NCI-H2081 treated with DMSO at 0.1 percent for 48 hours (cell line): ENCODE results near the gene SLC22A7.
"Not testable (repeated sequence)": the region's sequence is repeated elsewhere in the genome, so short reads cannot be mapped to it uniquely, and the experiment has no call there.

Experiments used
- DNase-seq: peaks from one replicate; lab custom pipeline; 2025; lab: John Stamatoyannopoulos, UW

Gene SLC22A7

DNA sequence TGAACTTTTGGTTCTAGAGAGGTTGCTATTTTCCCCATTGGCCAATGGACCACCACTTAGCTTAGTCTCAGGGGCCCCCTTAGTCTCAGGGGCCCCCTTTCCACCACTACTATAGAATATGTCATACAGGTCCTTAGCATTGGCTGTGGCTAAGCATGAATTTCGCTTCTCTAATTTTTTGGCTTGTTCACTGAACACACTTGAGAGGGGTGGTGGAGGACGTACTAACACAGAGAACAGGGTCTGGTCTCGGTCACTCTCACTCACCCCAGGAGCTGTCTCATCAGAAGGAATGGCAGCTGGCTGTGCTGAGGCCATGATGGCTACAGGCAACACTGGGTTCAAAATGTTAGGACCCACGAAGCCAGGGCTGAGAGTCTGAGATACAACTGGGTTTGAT lies 41.1 kb downstream of the SLC22A7 start:
- no peak for DNase-seq

- DNase-seq: not testable (repeated sequence)
These were observed 48.2 kb downstream of the SLC22A7 start for GRCh38 chr6:43346243-43346642.

DNA sequence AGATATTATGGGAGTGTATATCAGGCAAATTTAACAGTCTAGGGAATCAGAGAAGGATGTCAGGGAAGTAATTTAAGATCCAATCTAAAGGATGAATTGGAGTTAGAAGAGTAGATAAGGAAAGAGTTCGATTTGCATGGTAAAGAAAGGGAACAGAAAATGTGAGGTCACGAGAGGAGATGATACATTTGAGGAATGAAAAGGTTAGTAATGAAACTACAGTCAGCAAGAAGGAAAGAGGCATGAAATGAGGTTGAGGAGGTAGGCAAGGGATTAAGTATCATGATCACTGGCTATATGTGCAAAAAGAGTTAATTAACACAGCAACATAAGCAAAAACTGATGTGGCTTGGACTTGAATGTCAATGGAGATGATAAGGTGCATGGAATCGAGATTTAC lies 49.0 kb downstream of the SLC22A7 start:
- no peak for DNase-seq

DNA sequence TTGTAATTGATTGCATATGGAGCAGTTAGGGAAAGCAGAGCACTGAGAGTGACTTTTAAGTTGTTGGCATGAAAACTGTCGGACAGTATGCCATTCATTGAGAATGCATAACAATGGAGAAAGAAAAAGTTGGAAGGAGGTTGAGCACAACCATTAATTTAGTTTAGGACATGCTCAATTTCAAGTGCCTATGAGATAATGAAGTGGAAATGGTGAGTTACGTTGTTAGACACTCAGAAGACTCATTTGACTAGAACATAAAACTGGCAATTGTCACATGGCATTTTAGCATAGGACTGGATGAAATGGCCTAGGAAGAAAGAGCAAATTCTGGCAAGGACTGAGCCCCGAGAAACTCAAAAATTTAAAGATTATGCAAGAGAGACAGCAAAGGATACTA lies 49.4 kb downstream of the SLC22A7 start:
- DNase-seq: no peak

DNA sequence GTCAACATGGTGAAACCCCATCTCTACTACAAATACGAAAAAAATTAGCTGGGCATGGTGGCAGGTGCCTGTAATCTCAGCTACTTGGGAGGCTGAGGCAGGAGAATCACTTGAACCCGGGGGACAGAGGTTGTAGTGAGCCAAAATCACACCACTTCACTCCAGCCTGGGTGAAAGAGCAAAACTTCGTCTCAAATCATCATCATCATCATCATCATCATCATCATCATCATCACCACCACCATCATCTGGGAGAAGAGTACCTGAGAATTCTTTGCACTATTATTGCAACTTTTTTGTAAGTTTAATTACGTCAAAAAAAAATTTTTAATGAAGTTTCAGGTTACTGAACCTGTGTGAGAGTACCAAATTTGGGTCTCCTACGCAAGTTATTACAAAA lies 53.9 kb downstream of the SLC22A7 start:
- DNase-seq: not testable (repeated sequence)
